ENCODE data around the gene PRKCH.
"Not testable (repeated sequence)": the region's sequence is repeated elsewhere in the genome, so short reads cannot be mapped to it uniquely, and the experiment has no call there.

Gene PRKCH

DNA sequence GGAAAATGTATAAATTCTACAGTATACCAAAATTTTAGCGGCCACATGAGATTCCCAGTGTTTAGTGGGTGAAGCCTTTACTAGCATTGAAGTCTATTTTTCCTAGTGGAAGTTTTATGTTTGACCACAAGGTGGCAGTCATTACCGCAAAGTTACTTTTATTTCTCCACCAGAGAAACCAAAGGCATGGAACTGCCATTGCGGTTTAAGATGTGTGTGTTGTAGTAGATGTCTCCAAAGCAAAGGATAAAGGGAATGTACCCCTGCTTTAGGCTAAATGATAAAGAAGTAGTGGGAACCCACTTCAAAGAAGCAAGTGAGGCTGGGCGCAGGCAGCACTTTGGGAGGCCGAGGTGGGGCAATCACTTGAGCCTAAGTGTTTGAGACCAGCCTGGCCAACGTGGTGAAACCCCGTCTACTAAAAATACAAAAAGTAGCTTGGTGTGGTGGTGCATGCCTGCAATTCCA is 140.5 kb downstream of the PRKCH start:
- no peak for DNase-seq

GRCh38 chr14:61462566-61463193 is 141.3 kb downstream of the PRKCH start:
- DNase-seq, result no peak

DNA sequence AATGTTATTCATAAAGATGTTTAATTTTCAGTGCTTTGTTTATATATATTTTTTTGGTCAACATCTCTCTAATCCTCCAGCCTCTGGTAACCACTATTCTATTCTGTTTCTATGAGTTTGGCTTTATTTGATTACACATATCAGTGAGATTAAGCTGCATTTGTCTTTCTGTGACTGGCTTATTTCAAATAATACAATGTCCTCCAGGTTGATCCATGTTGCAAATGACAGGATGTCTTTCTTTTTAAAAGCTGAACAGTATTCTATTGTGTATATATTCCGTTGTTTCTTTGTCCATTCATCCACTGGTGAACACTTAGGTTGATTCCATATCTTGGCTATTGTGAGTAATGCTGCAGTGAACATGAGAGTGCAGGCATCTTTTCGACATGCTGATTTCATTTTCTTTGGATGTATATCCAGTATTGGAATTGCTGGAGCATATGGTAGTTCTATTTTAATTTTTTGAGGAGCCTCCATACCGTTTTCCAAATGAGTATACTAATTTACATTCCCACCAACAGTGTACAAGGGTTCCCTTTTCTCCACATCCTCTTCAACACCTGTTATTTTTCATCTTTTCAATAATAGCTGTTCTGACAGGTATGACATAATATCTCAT is 142.4 kb downstream of the PRKCH start:
- no peak for DNase-seq

- not testable (repeated sequence) for DNase-seq
These were observed 143.4 kb downstream of the PRKCH start for GRCh38 chr14:61464539-61465320.

- DNase-seq, result no peak
These were observed 145.0 kb downstream of the PRKCH start for GRCh38 chr14:61466249-61466904.

- no peak for DNase-seq
These were observed 145.5 kb downstream of the PRKCH start for GRCh38 chr14:61466905-61467280.

DNA sequence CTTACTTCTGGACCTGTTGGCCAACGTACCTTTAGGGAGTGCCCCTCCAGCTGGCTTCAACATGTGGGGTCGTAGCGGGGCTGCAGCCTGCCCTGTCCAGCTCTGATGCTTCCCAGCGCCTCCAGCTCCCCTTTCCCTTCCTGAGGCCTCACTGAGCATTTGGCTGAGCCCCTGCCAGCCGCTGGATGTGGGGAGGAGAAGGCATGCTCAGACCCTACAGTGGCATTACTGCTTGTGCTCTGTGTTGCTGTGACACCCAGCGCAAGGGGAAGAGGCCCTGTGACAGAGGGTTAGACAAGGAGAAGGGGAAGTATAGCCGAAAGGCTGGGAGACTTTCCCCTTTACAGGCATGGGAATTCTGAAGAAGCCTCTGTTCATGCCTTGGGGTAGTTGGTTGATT is 145.9 kb downstream of the PRKCH start:
- no peak for DNase-seq

GRCh38 chr14:61468063-61468825 is 146.9 kb downstream of the PRKCH start:
- no peak for DNase-seq

DNA sequence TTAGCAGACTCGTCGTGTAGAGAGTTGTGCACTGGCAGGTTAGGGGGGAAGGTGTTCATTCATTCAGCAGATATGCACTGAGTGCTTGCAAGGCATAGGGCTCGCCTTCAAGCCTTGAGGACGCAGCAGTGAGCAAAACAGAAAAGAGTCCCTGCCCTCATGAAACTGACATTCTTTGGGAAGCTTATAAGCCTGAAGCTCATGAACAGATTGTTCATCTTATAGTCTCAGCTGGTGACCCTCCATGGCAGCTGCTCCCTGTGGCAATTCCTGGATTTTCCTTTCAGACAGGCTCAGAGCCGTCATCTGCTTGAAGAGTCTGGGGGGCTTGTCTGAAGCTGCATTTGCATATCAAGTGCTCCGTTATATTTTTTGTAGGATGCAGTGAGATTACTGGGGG is 148.4 kb downstream of the PRKCH start:
- no peak for DNase-seq

DNA sequence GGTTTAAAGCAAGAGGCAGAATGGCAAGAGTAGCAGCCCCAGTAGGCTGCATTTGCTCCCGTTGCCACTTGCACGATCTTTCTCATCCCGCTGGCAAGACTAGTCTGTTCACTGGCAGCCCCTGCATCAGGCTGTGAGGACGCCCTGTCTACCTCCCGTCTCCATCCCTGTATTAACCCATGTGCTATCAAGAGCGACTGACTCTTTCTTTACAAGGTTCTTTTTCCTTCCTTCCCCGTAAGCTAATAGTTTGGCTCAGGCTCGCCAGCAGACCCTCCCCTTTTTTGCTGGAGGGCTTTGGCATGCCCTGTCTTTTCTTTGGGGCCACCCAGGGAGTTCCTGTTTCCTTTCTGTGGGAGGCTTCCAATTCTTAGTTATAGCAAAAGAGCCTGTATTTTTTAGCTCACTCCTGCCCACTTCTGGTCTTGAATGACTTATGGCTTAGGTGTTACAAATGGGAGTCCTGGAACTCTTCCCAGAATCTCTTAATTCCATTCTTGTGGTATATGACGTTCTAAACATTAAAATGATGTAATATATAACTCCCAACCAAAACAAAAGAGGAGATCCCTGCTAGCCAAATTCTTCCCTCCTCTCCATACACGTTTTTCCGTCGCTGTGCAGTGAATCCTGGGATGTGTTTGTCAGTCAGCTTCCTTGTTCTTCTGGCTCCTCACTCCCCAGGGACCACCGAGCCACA is 149.0 kb downstream of the PRKCH start:
- DNase-seq, result no peak

GRCh38 chr14:61470961-61471293 is 149.5 kb downstream of the PRKCH start:
- no peak for DNase-seq

DNA sequence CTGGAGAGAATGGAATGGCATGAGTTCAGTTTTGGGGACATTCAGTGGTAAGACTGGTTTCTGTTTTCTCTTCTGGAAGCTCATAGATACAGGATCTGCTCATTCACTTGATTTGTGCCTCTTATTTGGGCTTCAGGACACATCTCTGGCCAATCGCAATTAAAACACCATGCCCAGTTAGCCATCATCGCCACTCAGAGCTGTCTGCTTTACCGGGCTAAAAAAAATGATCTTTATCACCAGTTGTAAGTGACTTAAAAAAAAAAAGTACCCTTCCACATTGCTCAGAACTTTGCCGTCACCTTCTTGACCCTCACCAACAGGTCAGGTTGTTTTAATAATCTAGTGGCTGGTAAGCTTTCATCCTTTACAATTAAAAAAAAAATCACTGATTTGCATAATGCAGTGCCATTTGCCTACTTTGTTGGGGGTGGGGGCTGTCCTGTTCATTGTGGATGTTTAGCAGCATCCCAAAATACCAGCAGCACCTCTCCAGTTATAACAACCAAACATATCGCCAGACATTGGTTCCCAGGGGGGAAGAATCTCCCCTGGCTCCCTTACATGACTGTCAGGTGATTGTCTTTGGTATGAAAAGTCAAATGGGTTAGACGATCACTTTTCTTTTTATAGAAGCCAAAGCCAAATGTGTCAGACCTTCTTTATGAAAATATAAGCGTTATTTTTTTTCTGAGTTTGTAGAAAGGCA is 150.1 kb downstream of the PRKCH start:
- no peak for DNase-seq

DNA sequence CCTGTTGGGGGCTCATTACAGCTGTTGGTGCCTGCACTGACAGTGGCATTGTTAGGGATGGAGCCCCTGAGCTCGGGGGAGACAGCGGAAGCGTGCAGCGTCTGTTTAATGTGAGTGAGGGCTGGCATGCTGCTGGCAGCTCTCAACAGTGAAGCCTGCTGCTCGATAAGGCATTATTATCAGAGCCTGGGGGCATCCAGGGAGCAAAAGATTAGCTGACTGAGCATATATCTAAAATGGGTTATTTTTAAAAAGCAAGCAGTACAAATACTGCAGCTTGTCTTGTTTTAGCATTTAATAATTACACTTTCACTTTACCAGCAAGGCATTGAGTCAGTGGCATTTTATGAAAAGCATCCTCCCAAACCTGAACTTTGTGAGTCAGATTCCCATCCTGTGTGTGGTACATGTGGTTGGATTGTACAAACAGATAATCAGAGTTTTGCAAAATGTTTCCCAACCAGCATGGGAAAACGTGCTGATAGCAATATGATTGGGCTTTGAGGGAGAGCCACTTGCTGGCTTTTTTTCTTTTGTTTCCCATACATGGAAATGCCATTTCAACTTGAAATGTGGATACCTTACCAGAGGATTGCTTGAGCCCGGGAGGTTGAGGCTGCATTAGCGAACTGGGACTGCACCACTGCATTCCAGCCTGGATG is 150.8 kb downstream of the PRKCH start:
- DNase-seq, result no peak

DNA sequence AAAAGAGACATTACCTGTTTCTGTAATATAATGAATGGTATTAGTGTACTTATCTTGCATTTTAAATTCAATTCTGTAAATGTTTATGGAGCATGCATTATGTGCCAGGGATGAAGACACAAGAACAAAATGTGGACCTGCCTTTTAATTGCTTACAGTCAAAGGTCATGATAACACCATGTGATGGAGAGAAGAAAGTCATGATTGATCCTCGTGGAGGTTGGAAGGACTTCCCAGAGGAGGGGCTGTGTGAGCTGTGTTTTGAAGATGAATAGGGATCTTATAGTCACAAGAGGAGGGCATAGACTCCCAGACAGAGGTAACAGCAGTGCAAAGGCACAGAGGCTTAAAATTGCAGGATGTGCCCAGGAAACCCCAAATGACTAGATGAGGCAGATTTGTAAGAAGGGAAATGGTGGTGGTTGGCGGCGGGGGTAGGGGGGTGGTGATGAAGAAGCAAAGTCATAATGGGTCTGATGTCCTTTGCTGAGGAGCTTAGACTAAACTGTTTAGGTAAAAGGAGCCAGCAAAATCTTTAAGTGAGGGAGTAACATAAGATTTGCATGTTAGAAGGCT is 151.5 kb downstream of the PRKCH start:
- DNase-seq, result peak; percentile 83 to 87

DNA sequence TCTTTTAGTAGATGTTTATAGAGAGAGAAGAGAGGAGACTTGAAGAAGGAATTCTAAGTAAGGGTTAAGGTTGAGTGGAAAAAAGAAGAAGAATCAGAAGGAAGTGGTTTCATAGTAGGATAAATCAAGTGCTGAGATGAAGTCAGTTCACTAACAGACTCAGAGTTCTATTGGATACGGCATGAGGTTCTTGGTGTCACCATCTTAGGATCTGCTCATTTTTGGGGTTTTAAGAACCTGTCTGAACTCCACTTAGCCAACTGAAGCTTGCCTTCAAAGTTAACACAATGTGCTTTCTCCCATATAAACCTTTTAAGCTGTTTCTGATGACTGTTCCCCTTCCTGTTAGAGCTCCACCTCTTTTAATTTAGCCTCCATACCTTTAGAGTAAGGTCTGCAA is 152.6 kb downstream of the PRKCH start:
- DNase-seq, result no peak

DNA sequence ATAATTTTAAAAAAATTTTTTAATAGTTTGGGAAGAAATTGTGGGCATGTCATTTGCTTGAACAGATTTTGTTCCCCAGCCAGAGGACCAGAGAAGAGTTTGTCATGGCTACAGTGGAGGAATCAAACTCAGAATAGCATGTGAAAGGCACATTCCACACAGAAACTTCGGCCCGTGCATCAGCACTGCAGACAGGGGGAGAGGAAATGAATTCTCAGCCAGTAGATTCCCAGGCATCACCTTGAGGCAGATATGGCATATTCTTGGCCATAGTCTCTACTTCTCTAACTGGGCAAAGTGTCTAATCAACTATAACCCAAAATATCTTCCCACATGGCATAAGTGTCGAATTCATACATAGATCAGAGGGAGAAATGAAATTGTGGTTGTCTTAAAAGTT is 153.3 kb downstream of the PRKCH start:
- DNase-seq, result no peak

GRCh38 chr14:61475316-61475715 is 153.9 kb downstream of the PRKCH start:
- no peak for DNase-seq

DNA sequence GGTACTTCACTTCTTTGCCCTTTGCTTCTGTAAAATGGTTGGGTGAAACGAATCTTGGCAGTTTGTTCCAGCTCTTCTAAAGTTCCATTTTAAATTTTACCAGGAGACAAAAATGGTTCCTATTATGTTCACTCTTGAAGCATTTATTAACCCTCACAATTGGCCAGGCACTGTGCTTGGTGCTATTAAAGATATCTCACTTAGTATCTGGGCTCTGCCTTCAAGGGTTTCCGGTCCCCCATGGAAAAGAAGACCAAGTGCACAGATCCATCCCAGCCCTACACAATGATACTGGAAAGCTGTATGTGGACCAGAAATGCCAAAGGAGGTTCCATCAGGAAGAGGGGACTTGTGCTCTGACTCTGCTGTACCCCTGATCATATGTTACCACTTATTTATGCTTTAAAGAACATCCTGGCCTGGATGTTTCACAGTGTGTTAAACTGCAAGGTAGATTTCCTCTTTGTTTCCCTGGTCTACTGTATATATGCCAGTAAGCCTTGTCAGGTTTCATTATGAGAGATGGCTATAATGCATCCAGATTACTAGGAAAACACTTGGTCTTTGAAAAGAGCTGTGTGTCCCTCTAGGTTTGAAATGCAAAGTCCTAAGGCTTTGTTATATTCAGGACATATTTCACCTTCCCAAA is 154.8 kb downstream of the PRKCH start:
- no peak for DNase-seq

- no peak for DNase-seq
These were observed 155.5 kb downstream of the PRKCH start for GRCh38 chr14:61476754-61477410.

Data from activated CD4-positive, alpha-beta T cell treated with anti-CD3 and anti-CD28 coated beads, Interleukin-2, amount 50 U/mL, for 48 hours (primary cell).